GM18526 (cell line): ENCODE measurements around the gene URI1.

Experiments used
- POLR2A ChIP-seq: IDR thresholded peaks from 3 replicates; pipeline ENCODE4 v1.6.1; 2011; ENCODE audit not compliant: insufficient read length; ENCODE audit errors: extremely low read depth

Gene URI1

GRCh38 chr19:29941828-29942403 is at the start of gene URI1:
Gene URI1, plus strand, starts transcription at chr19:29942239. Its CDS starts 309 bp downstream, at chr19:29942548.
- no peak for TF ChIP-seq POLR2A

DNA sequence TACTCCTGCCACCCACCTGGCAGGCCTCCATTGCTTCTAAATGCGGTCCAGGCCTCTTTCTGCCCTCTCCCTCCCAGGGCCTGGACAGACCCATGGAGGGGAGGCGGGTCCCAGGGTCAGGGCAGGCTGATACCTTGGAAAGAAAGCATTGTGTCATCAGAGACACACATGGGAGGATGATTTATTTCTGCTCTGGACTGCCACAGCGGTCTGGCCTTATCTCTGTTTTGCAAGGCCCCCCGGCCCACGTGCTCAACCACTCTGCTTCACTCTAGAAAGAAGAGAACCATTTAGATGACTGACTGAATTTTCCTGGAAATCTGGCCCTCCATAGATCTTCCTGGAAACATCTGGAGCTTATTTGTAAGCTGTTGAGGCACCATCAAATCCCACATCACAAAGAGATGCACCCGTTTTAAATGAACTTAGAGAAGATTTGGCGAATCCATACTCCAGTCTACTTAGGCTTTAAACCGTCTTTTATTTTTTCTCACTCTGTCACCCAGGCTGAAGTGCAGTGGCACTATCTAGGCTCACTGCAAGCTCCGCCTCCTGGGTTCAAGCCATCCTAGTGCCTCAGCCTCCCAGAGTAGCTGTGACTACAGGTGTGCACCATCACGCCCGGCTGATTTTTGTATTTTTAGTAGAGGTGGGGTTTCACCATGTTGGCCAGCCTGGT is 48.3 kb upstream of the URI1 start:
- no peak for TF ChIP-seq POLR2A

DNA sequence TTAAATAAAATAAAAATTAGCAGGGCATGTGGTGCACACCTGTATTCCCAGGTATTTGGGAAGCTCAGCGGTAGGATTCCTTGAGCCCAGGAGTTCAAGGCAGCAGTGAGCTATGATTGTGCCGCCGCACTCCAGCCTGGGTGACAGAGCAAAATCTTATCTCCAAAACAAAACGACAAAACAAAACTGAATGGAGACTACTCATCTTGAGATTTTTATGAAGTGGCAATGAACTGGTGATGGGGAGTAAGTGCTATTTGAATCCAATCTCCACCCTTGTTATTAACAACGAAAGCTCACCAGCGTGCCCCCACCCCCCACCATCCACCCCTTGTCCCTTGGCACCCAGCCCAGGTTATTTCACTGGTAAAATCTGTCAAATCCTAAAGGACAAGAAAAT is 45.2 kb upstream of the URI1 start:
- TF ChIP-seq POLR2A, result no peak

DNA sequence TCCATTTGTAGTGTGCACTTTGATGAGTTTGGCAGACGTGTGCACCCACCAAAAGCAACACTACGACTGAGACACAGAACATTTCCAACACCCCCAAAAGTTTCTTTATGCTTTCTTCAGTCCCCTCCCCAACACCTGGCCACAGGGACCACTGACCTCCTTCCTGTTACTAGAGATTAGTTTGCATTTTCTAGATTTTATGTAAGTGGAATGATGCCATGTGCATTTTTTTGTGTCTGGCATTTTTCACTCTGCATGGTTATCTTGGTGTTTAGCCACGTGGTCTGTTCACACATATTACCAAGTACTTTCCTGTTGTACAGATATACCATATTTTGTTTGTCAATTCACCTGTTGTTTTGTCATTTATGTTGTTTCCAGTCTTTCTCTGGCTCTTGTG is 44.6 kb upstream of the URI1 start:
- no peak for TF ChIP-seq POLR2A

GRCh38 chr19:29904017-29904416 is 38.0 kb upstream of the URI1 start:
- TF ChIP-seq POLR2A, result no peak

- no peak for TF ChIP-seq POLR2A
Measured at GRCh38 chr19:29908963-29909944, 32.8 kb upstream of the URI1 start.

DNA sequence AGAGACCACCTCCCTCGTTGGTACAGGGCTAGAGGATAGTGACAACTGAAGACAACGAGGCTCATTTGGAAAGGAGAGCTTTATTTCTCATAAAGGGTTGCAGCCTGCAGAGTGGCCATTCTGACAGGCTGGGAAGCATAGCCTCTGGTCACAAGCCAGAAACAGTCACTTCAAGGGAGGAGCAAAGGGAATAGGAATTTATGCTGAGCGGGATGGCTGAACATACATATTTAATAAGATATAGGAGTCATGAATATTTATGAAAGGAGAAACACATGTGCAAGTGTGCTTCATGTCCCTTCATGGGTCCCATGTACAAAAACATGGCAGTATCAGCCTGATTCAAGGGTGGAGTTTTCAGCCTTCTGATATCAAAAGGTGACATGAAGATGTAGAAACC is 27.1 kb upstream of the URI1 start:
- TF ChIP-seq POLR2A, result no peak

GRCh38 chr19:29917911-29918310 is 24.1 kb upstream of the URI1 start:
- no peak for TF ChIP-seq POLR2A

DNA sequence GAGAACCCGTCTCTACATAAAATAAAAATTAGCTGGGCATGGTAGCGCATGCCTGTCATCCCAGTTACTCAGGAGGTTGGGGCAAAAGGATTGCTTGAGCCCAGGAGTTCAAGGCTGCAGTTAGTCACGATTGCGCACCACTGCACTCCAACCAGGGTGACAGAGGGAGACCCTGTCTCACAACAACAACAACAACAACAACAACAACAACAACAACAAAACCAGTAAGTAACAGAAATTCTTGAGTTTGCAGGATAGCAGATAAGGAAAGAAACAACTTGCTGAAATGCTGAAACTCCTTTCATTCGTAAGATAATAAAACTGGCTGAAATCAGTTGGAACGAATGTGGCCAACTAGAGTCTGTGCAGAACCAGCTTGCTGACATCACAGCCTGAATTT is 23.1 kb upstream of the URI1 start:
- TF ChIP-seq POLR2A, result no peak

DNA sequence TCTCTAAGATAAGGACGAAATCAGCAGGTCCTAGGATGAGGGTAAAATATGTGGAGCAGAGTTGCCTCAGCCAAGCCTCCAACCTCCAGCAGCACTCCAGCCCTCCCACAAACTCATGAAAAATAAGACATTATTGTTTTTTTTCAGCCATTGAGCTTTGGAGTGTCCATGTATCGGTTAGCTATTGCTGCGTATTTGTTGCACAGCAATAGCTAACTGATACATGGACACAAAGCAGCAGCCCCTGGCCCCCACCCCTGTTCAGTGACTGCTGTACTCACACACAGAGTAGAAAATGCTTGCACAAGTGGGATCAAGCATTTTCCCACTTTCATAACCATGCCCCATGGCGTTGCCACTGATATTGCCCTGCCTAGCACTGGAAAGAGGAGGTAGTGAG is 19.1 kb upstream of the URI1 start:
- TF ChIP-seq POLR2A, result no peak

DNA sequence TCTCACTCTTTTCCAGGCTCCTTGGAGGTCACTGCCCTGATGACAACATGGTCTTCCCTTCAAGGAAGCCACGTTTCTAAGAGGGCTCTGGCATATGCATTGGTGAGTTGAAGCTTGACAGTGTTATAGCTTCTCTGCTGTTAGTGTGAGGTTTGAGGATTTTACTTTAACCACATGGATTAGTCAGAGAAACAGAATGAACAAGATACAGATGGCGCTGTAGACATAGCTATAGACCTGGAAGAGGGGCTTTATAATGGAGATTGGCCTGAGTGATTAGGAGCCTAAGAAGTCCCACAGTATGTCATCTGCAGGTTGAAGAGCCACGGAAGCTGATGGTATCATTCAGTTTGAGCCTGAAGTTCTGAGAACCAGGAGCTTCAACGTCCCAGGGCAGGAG is 18.4 kb upstream of the URI1 start:
- TF ChIP-seq POLR2A, result no peak

DNA sequence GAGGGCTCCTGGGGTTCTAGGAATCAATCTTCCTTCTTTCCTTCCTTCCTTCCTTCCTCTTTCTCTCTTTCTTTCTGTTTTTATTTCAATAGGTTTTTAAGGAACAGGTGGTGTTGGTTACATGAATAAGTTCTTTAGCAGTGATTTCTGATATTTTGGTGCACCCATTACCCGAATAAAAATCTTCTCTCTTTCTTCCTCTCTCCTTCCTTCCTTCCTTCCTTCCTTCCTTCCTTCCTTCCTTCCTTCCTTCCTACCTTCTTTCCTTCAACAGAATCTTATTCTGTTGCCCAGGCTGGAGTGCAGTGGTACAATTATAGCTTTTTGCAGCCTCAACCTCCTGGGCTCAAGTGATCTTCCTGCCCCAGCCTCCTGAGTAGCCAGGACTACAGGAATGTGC is 16.0 kb upstream of the URI1 start:
- no peak for TF ChIP-seq POLR2A

GRCh38 chr19:29926801-29927200 is 15.2 kb upstream of the URI1 start:
- no peak for TF ChIP-seq POLR2A

DNA sequence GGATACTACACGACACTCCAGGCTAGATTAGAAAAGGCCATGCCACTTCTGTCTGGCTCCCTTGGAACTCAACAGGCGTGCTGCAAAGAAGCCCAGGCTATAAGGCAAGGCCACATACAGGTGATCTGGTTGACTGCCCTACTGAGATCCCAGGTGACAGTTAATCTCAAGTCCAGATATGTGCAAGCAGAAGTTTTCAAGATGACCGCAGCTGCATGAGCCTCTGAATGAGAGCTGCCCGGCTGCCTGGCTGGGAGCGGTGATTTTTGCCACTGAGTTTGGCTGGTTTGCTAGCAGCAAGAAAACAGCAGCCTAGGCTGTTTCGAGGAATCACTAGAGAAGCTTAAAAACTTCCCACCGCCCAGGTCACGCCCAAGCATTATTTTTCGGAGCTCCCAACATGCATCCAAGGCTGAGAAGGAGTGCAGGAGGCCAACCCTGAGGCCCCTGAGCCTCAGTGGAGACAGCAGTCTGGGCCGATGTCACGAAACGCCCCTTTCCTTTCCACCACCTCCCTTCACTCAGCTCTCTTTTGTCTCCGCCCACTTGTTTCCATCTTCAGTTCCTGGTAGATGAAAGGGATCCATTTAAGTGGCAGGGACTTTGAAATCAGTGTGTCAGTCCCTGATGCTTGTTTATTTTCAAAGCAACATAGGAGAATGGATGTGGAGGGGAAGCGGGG is 14.0 kb upstream of the URI1 start:
- no peak for TF ChIP-seq POLR2A

GRCh38 chr19:29928831-29929230 is 13.2 kb upstream of the URI1 start:
- TF ChIP-seq POLR2A, result no peak
